AML-193 (cell line): Measurements from ENCODE around the gene MSH2.

Experiments
- DNase-seq, 2 experiments: peaks; one replicate each; lab custom pipeline; 2025; lab: John Stamatoyannopoulos, UW

The MSH2 gene

GRCh38 chr2:47508641-47509040 lies 105.7 kb downstream of the MSH2 start:
- no peak for DNase-seq

- DNase-seq, result no peak
Observed at GRCh38 chr2:47509250-47509649, 106.3 kb downstream of the MSH2 start.

DNA sequence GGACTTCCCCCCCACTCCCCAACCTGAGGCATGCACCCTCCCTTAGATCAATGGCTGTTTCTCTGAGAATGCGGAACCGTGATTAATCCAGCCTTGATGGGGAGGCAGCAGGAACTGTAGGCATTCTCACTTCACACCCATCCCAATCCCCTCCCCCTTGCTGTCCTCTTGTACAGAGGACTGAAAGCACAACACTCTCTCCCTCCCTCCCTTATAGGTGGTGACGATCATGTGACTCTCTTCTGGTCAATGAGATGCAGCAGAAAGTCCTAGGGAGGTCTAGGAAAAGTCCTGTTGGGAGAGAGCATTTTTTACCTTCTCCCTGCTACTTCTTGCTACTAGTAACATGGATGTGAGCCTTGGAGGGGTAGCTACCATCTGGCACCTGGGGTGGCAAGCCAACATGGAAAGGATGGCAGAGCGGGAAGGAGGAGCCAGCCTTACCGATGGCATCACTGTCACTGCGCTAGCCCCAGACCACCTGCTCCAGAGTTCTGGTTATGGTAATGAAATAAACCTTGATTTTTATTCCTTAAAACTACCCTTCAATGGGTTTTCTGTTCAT lies 106.9 kb downstream of the MSH2 start:
- no peak for DNase-seq

- no peak for DNase-seq
Observed at GRCh38 chr2:47510745-47511144, 107.8 kb downstream of the MSH2 start.

GRCh38 chr2:47512581-47513083 lies 109.7 kb downstream of the MSH2 start:
- DNase-seq, result no peak

DNA sequence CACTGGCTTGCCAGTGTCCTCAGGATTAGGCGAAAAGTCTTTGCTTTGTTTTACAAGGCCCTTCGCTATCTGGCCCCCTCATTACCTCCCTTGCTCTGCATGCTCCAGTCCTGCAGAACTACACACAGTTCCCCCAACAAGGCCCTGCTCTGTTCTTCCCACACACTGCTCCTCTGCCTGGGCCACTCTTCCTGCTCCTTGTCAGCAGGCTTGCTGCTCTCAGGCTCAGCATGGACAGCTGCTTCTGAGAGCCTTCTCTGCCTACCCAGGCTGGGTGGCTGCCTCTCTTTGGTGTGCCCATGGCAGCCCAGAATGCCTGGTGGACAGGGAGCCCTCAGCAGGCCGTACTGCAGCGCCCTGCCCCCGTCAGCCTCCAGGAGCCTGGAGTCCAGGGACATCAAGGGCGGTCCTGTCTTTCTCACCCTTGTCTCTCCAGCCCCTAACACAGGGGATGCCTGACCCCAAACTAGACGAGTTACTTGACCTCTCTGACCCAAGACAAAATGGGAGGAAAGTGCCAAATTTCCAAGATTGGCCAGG lies 111.1 kb downstream of the MSH2 start:
- DNase-seq, result no peak

- DNase-seq, result no peak
Observed at GRCh38 chr2:47516360-47517104, 113.6 kb downstream of the MSH2 start.

DNA sequence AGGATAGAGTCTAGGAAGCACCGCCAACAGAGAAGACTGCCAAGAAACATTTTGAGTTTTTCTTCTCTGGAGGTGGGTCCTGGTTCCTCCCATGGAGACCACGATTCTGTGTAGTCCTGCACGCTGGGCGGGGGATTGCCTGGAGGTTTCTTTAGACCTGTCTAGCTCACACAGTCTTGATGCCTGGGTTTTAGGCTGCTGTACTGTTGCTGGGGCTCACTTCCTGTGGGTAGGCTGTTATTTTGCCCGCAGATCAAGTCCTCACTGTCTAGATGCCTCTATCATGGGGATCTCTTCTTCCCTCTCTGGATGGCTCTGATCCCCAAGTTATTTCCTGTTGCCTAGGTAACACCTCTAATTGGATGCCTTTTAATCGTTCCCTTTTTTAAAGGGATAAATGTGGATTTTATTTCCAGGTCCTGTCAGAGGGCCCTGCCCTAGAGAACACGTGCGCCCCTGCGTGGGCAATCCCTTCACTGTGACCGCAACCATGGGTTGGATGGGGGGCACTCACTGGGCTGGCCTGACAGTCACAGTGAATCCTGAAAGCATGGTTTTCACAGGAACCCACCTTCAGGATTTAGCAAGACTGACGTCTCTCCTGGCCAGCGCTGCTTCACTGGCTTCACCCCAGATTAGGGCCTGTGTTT lies 115.7 kb downstream of the MSH2 start:
- no peak for DNase-seq

DNA sequence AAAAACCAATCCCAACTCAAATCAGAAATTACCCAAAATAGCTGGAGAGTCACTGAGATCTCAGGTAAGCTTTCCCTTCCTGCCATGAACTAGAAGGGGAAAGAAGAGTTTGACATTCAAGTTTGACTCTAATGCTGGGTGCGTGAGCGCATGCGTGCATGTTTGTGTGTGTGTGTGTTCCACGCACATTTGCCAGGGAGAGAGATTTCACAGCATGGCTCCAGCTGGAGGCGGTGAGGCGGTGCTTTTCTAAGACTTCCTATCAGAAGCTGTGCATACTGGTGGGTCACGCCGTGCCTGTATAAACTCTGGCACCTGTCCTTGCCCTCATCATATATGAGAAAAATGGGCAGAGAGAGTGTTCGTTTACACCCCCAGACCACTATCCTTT lies 116.2 kb downstream of the MSH2 start:
- no peak for DNase-seq

DNA sequence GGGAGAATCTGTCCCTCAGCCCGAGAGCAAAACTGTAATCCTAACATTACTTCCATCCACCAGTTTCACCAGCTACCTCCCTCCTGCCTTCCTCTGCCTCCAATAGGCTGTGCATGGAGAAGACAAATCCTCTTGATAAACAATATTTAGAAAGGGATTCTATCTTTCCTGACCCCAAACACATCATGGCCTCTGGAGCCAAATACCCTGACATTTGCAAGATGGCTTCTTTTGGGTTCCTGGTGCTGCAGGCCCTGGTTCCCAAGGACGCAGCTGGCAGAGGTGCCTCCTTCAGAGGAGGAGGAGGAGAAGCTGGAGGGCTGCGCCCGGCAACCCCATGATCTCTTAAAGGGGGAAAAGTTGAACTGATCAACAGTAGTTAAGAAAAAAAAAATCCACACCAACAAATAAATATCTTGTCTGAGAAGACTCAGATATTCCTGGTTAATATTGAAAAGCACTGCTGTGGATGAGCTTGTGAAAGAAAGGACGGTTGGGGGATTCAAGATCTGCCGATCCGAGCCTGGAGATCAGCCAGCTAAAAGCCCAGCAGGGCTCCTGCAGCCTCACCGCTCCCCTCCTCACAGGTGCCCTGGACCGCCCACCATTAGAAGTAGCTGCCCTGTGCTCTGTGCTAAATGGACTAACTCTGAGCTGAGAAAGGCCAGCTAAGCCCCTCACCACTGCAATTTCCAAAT lies 116.8 kb downstream of the MSH2 start:
- DNase-seq, result no peak

DNA sequence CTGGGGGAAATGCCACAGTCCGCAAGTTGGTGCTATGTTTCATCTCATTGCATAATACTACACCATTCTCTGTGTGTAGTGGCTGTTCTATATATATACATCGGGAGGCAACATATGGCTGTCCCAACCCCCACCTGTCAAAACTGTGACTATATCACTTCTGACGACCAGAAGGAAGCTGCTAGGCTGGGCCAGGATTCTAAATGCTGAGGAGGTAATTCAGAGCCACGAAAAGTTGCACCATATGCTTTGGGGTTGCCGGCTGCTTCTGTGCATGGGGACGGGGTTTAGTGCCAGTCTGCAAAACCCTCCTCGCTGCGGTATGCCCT lies 117.3 kb downstream of the MSH2 start:
- peak; percentile 33 to 52 for DNase-seq

GRCh38 chr2:47520825-47521665 lies 118.1 kb downstream of the MSH2 start:
- DNase-seq, result peak; percentile 46 to 49

DNA sequence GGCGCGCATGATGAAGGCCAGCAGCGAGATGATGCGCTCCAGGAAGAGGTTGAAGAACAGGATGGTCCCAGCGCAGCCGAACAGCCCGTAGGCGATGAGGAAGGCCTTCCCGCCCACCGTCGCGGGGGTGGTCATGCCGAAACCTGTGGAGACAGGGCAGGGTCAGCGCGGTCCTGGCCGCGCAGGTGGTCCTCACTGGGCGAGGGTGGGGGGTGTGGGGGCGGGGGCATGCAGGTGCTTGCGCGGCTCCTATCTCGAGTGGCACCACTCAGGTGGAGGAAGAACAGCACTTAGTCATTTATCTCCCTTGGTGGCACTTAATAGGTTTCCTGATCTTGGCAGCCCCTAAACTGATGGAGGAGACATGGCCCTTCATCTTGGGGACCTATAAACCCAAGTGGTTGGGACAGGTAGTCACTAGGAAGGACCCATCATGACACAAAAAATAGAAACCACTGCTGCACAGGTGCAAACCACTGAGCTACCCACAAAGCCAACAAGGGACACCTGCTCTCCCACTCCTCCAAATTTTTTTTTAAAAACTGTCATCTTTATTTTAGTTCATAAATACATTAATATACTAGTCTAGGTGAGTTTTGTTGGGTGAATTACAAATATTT lies 118.8 kb downstream of the MSH2 start:
- no peak for DNase-seq

- no peak for DNase-seq
Observed at GRCh38 chr2:47525167-47525566, 122.2 kb downstream of the MSH2 start.

DNA sequence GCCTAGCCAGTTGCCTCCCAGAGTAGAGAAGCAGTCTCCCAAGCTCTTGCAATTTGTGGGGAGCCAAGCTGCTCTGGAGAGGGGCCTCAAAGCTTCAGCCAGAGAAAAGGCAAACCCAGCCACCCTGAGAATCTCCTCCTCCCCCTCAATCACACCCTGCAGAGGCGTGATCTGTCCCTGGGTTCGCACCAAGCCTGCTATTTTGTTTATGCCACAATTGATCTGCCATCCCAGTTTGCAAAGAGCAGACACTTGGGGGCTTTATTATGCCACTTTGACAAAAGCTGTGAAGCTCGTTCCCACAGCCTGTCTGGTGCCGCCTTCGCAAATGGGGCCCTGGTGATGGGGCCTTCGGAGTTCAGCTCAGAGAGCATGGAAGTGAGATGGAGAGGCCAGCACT lies 125.5 kb downstream of the MSH2 start:
- DNase-seq, result no peak

DNA sequence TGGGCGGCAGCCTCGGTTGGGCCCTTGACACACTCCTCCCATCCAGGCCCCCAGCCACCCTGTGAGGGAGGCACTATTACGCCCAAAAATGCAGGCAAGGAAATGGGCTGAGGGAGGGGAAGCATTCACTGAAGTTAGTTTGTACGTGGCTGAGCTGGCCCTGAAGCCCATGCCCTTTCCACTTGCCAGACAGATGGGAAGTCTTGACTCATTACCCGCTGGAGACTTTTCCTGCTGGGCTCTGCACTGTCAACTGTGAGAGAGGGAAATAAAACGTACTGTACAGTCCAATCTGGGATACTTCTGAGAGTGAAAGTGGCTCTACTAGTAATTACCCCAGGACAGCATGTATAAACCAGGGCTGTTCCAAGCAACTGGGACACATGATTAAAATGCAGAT lies 125.9 kb downstream of the MSH2 start:
- DNase-seq, result no peak

- DNase-seq, result no peak
Observed at GRCh38 chr2:47530105-47530760, 127.3 kb downstream of the MSH2 start.

DNA sequence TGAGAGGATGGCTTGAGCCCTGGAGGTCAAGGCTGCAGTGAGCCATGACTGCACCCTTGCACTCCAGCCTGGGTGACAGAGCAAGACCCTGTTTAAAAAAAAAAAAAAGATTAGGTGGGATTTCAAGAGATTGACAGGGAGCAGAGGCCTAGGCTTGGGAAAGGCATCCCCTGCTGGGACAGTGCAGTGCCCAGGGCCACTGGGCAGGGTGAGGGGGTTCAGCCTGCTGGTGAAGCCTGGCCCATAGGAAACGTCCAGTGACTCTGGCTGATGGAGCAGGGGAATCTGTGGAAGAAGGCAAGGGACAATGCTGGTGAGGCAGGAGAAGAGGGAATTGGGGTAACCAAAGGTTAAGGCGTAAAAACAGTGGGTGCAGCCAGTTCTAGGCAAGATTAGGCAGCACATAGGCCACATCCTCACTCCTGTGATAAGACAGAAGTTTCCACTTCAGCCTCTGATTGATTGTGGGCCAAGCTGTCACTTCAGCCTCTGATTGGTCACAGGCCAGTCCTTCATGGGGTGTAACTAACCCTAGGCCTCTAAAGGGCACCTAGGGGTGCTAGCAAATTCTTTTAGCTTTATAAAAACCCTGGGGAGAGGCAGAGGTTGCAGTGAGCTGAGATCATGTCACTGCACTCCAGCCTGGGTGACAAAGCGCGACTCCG lies 128.6 kb downstream of the MSH2 start:
- no peak for DNase-seq
